ENCODE measurements around the gene NCAM1.

GRCh38 chr11:113084297-113084696, 123.1 kb downstream of the NCAM1 start:
- TF ChIP-seq CTCF (IDR thresholded peaks at IDR 0.05) = no peak
- no peak for TF ChIP-seq POLR2AphosphoS5 (IDR thresholded peaks at IDR 0.05)

Data from sigmoid colon (tissue), 4 donors.